HepG2 (cell line): Measurements from ENCODE around the gene MADD. TPM values are rescaled to one million over a fixed set of nuclear protein-coding genes. Genes with fewer than 3 reads are reported as not detected.

Experiments
- ATAC-seq: fragments of 200-7000 bp; cut with Tn5 transposase; 3 replicates; pipeline ENCODE4 v1.9.1; 2020; ENCODE audit warnings: mild to moderate bottlenecking, moderate library complexity
- BruUV-seq: library from RNA; stranded (reverse); fragments of 400-500 nt; replicated peaks from 2 replicates; lab custom pipeline; 2021; lab: Mats Ljungman, UMichigan
- CTCF ChIA-PET: fragments of 300-600 bp; formaldehyde crosslinking; extraction: SDS; loops from one replicate; lab custom pipeline; 2021; ENCODE audit warnings: low total read pairs, inconsistent platforms, low intra/inter-chr PET ratio; lab: Yijun Ruan, JAX
- POLR2A ChIA-PET: fragments of 350-600 bp; sonication (Branson Sonifier 250); formaldehyde crosslinking; loops from one replicate; lab custom pipeline; 2020; ENCODE audit warnings: antibody characterized with exemption, inconsistent platforms; lab: Yijun Ruan, JAX
- DNase-seq: peaks from one replicate; pipeline ENCODE4 v3.0.0-alpha.2; 2015; ENCODE audit warnings: low spot score
- FAIRE-seq: peaks from 3 replicates; lab custom pipeline; 2011; peaks lifted over from hg19 to GRCh38; lab: Jason Lieb, UNC
- H2AFZ ChIP-seq: one replicate; pipeline ENCODE4 v1.6.1; 2011; ENCODE audit warnings: low read length, inconsistent platforms
- H3K27ac ChIP-seq: fragments of 300-600 bp; 3 replicates; pipeline ENCODE4 v1.8.0; 2011; ENCODE audit warnings: mixed run types, mild to moderate bottlenecking, mixed read lengths, low read length, inconsistent platforms; ENCODE audit not compliant: insufficient read depth; ENCODE audit errors: extremely low read length
- H3K27me3 ChIP-seq, 2 experiments: fragments of 200-600 bp in 1 of 2; 2 replicates in 1 of 2; 3 replicates in 1 of 2; pipeline versions ENCODE4 v1.6.0 to v1.8.0; 2011; ENCODE audit warnings: low read length in 2 of 2, mild to moderate bottlenecking in 2 of 2, moderate library complexity in 2 of 2, inconsistent platforms in 1 of 2; ENCODE audit not compliant: insufficient read depth in 2 of 2, control insufficient read depth in 1 of 2
- H3K36me3 ChIP-seq, 2 experiments: fragments of 200-600 bp in 1 of 2; replicated peaks in 1 of 2; 2 replicates in 1 of 2; 3 replicates in 1 of 2; pipeline versions ENCODE4 v1.5.1 to v1.8.0; 2011; ENCODE audit warnings: low read length in 2 of 2, inconsistent platforms in 1 of 2; ENCODE audit not compliant: insufficient read depth in 2 of 2, control insufficient read depth in 1 of 2
- H3K4me1 ChIP-seq: 2 replicates; pipeline ENCODE4 v1.5.1; 2012; ENCODE audit warnings: low read length, inconsistent platforms; ENCODE audit not compliant: insufficient read depth
- H3K4me2 ChIP-seq: 2 replicates; pipeline ENCODE4 v1.6.0; 2011; ENCODE audit warnings: low read depth, low read length, inconsistent platforms
- H3K4me3 ChIP-seq, 3 experiments: fragments of 200-600 bp in 1 of 3; sonication (generic), shearing (Covaris generic) in 1 of 3; replicated peaks in 1 of 3; 2 replicates each; pipeline ENCODE4 v1.5.1; 2011 to 2016; ENCODE audit warnings: low read length in 3 of 3, inconsistent platforms in 2 of 3, low read depth in 2 of 3, mild to moderate bottlenecking in 2 of 3, control low read depth in 1 of 3, mixed read lengths in 1 of 3; ENCODE audit not compliant: insufficient read depth in 1 of 3
- H3K79me2 ChIP-seq: one replicate; pipeline ENCODE4 v1.6.1; 2011; ENCODE audit warnings: low read length, inconsistent platforms; ENCODE audit not compliant: insufficient read depth
- H3K9ac ChIP-seq: 2 replicates; pipeline ENCODE4 v1.6.0; 2011; ENCODE audit warnings: mild to moderate bottlenecking, low read depth, low read length, inconsistent platforms; ENCODE audit not compliant: insufficient read depth
- H3K9me3 ChIP-seq: 2 replicates; pipeline ENCODE4 v1.5.1; 2012; ENCODE audit warnings: mild to moderate bottlenecking, low read length
- H4K20me1 ChIP-seq: 2 replicates; pipeline ENCODE4 v1.6.0; 2011; ENCODE audit warnings: inconsistent platforms, mild to moderate bottlenecking, low read length, moderate library complexity; ENCODE audit not compliant: insufficient read depth
- ESRRA ChIP-seq: sonication (generic); formaldehyde crosslinking; IDR thresholded peaks from 2 replicates; pipeline ENCODE4 v1.5.1; 2020; ENCODE audit warnings: mild to moderate bottlenecking, low read depth, missing genetic modification reagents
- FOXA3 ChIP-seq: IDR thresholded peaks from 2 replicates; pipeline ENCODE4 v1.6.1; 2016; ENCODE audit warnings: missing genetic modification reagents, missing compliant biosample characterization
- HNF4A ChIP-seq: sonication (generic); formaldehyde crosslinking; IDR thresholded peaks from 2 replicates; pipeline ENCODE4 v1.4.0; 2020; ENCODE audit warnings: missing genetic modification reagents
- HNF4G ChIP-seq, 2 experiments: sonication (generic) in 1 of 2; formaldehyde crosslinking in 1 of 2; IDR thresholded peaks; 2 replicates each; pipeline versions ENCODE4 v1.4.0 to v1.6.1; 2011 to 2020; ENCODE audit warnings: borderline replicate concordance in 2 of 2, low read depth in 2 of 2, mild to moderate bottlenecking in 2 of 2, low read length in 1 of 2, missing genetic modification reagents in 1 of 2, moderate library complexity in 1 of 2
- HOXA3 ChIP-seq: sonication (generic); formaldehyde crosslinking; IDR thresholded peaks from 2 replicates; pipeline ENCODE4 v1.5.0; 2020; ENCODE audit warnings: missing genetic modification reagents
- NAIF1 ChIP-seq: sonication (generic); formaldehyde crosslinking; IDR thresholded peaks from 2 replicates; pipeline ENCODE4 v1.5.0; 2020; ENCODE audit warnings: mild to moderate bottlenecking, missing genetic modification reagents, borderline replicate concordance
- NONO ChIP-seq, 2 experiments: fragments of 450-650 bp in 1 of 2; sonication (generic) in 1 of 2; formaldehyde crosslinking in 1 of 2; IDR thresholded peaks in 1 of 2; conservative IDR thresholded peaks in 1 of 2; 2 replicates each; pipeline versions ENCODE4 v1.6.1 to v1.8.0; 2017 to 2022; ENCODE audit warnings: mild to moderate bottlenecking in 1 of 2, missing genetic modification reagents in 1 of 2, moderate library complexity in 1 of 2
- TEAD3 ChIP-seq: optimal IDR thresholded peaks from 2 replicates; pipeline ENCODE3; 2016; ENCODE audit warnings: borderline replicate concordance
- TSC22D2 ChIP-seq: sonication (generic); formaldehyde crosslinking; IDR thresholded peaks from 2 replicates; pipeline ENCODE4 v1.5.1; 2020; ENCODE audit warnings: missing genetic modification reagents, mild to moderate bottlenecking, borderline replicate concordance
- ZBTB38 ChIP-seq: sonication (generic); formaldehyde crosslinking; IDR thresholded peaks from 2 replicates; pipeline ENCODE4 v1.5.1; 2020; ENCODE audit warnings: mild to moderate bottlenecking, missing genetic modification reagents
- ZNF138 ChIP-seq: sonication (generic); formaldehyde crosslinking; IDR thresholded peaks from 2 replicates; pipeline ENCODE4 v1.5.0; 2020; ENCODE audit warnings: mild to moderate bottlenecking, low read depth, missing genetic modification reagents
- ZNF441 ChIP-seq: sonication (generic); formaldehyde crosslinking; IDR thresholded peaks from 2 replicates; pipeline ENCODE4 v1.7.0; 2021; ENCODE audit warnings: missing genetic modification reagents, borderline replicate concordance
- ZNF484 ChIP-seq: sonication (generic); formaldehyde crosslinking; IDR thresholded peaks from 2 replicates; pipeline ENCODE4 v1.5.1; 2020; ENCODE audit warnings: mild to moderate bottlenecking, low read depth, missing genetic modification reagents, borderline replicate concordance
- ZNF713 ChIP-seq: sonication (generic); formaldehyde crosslinking; IDR thresholded peaks from 2 replicates; pipeline ENCODE4 v1.4.0; 2020; ENCODE audit warnings: mild to moderate bottlenecking, missing genetic modification reagents
- WGBS: methylation state at CpG from one replicate; pipeline ENCODE4 v1.1.6; 2017; ENCODE audit warnings: low lambda C conversion rate; 5-methylcytosine and 5-hydroxymethylcytosine counted together
- in situ Hi-C: cut with HindIII; loops from 2 replicates; pipeline ENCODE4 v1.10.0; 2017; ENCODE audit warnings: low pct_unique_long_range_greater_than_20kb; ENCODE audit not compliant: extremely low pct_ligation_motif_present
- intact Hi-C: fragments of 100-400 bp; cut with micrococcal nuclease; formaldehyde crosslinking; loops from one replicate; pipeline ENCODE4 v1.10.0; 2022; ENCODE audit not compliant: unreplicated experiment
- polyA plus RNA-seq, 8 experiments: library from polyadenylated mRNA; depleted of rRNA in 3 of 8; stranded (reverse) in 7 of 8; unstranded in 1 of 8; fragments of >200 nt; fragmentation: Illumina TruSeq in 4 of 8; extraction: Trizol in 4 of 8; gene quantifications; 2 replicates each; pipeline versions ENCODE4 v1.2.1 to v1.2.3, GENCODE V29; 2011 to 2016; ENCODE audit warnings: low read depth in 4 of 8, missing spikeins in 1 of 8, mixed read lengths in 1 of 8; ENCODE audit not compliant: insufficient read depth in 1 of 8
- total RNA-seq, 5 experiments: library from RNA; depleted of rRNA; stranded (reverse); fragments of >200 nt; fragmentation: Illumina TruSeq; extraction: Trizol; gene quantifications; 2 replicates each; pipeline ENCODE4 v1.2.3, GENCODE V29; 2016; ENCODE audit warnings: low read depth in 1 of 5
- TF ChIP-seq, protein P1 (sequence below): sonication (generic); formaldehyde crosslinking; IDR thresholded peaks from 2 replicates; pipeline ENCODE4 v1.5.1; 2020; ENCODE audit warnings: mild to moderate bottlenecking, missing genetic modification reagents, moderate library complexity
- TF ChIP-seq, protein P2 (sequence below): sonication (generic); formaldehyde crosslinking; IDR thresholded peaks from 2 replicates; pipeline ENCODE4 v1.5.0; 2020; ENCODE audit warnings: mild to moderate bottlenecking, missing genetic modification reagents, borderline replicate concordance

MADD gene
- total and polyA plus RNA-seq, 2 of the 13 experiments (the other 11 are each of a cell fraction or from before 2014, with no cell fraction given) = 18.0 to 29.2 TPM

DNA sequence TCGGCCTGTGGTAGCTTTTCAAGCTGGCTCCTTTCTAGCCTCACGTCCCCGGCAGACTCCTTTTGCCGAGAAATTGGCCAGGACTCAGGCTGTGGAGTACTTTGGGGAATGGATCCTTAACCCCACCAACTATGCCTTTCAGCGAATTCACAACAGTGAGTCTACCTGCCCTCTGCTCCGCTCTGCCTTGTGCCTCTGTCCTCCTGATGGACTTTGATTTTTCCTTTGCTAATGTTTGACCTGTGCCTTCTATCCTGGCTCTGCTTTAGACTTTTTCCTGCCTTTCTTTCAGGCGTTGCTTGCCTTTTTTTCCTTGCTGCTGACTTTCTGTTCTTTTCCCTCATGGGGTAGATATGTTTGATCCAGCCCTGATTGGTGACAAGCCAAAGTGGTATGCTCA is 12.5 kb downstream of the MADD start:
- ChIA-PET POLR2A (no interaction called here), CTCF (no interaction called here)
- Histone ChIP-seq H3K27me3 (no peaks in the 10 kb centered on the region), H3K36me3 (peaks cover 44 to 73% of the 10 kb centered on the region in 2 experiments), H3K4me1 (peaks cover 9% of the 10 kb centered on the region), H2AFZ (no peak overlapping the region), H4K20me1 (no peaks in the 10 kb centered on the region), H3K27ac (peak overlapping the region; percentile 51), H3K79me2 (no peaks in the 10 kb centered on the region), H3K4me3 (no peak overlapping the region), H3K9ac (no peak overlapping the region), H3K9me3 (no peaks in the 10 kb centered on the region), H3K4me2 (peak overlapping the region; percentile 47; the same call in 1 of the 2 replicates)
- FAIRE-seq (peak; percentile 42), DNase-seq (no peak), ATAC-seq (peak; percentile 93)
- intact Hi-C loops (no loop called here), in situ Hi-C loops (no loop called here)
- no TSS peak for BruUV-seq
- 71% methylated on average over 7 of the region's 7 CpGs for WGBS
- TF ChIP-seq HOXA3 (CRISPR knock-in tag) (peak; percentile 30; the same call in 1 of the 2 replicates), ZBTB38 (CRISPR knock-in tag) (peak; percentile 98), NONO (IDR thresholded peaks at IDR 0.05) (no peak), NONO (CRISPR knock-in tag; conservative IDR thresholded peaks at IDR 0.05) (peak; percentile 39; the same call in 1 of the 2 replicates), HNF4G (IDR thresholded peaks at IDR 0.05; ENCODE audit: borderline replicate concordance, low read depth, low read length) (peak; percentile 47; the same call in 1 of the 2 replicates), HNF4G (CRISPR knock-in tag; IDR thresholded peaks at IDR 0.05; ENCODE audit: borderline replicate concordance, low read depth) (no peak), ZNF713 (no peak), TSC22D2 (CRISPR knock-in tag) (no peak), TEAD3 (CRISPR knock-in tag) (peak; percentile 52), FOXA3 (CRISPR knock-in tag) (no peak), HNF4A (peak; percentile 69), NAIF1 (CRISPR knock-in tag) (no peak), ZNF484 (CRISPR knock-in tag) (peak; percentile 96; the same call in 1 of the 2 replicates), ZNF138 (CRISPR knock-in tag) (no peak), ZNF441 (0 out of 2 replicates have a peak, but pooled peaks have one; percentile 32), ESRRA (CRISPR knock-in tag) (0 out of 2 replicates have a peak, but pooled peaks have one; percentile 54)
- TF ChIP-seq, protein P1, sequence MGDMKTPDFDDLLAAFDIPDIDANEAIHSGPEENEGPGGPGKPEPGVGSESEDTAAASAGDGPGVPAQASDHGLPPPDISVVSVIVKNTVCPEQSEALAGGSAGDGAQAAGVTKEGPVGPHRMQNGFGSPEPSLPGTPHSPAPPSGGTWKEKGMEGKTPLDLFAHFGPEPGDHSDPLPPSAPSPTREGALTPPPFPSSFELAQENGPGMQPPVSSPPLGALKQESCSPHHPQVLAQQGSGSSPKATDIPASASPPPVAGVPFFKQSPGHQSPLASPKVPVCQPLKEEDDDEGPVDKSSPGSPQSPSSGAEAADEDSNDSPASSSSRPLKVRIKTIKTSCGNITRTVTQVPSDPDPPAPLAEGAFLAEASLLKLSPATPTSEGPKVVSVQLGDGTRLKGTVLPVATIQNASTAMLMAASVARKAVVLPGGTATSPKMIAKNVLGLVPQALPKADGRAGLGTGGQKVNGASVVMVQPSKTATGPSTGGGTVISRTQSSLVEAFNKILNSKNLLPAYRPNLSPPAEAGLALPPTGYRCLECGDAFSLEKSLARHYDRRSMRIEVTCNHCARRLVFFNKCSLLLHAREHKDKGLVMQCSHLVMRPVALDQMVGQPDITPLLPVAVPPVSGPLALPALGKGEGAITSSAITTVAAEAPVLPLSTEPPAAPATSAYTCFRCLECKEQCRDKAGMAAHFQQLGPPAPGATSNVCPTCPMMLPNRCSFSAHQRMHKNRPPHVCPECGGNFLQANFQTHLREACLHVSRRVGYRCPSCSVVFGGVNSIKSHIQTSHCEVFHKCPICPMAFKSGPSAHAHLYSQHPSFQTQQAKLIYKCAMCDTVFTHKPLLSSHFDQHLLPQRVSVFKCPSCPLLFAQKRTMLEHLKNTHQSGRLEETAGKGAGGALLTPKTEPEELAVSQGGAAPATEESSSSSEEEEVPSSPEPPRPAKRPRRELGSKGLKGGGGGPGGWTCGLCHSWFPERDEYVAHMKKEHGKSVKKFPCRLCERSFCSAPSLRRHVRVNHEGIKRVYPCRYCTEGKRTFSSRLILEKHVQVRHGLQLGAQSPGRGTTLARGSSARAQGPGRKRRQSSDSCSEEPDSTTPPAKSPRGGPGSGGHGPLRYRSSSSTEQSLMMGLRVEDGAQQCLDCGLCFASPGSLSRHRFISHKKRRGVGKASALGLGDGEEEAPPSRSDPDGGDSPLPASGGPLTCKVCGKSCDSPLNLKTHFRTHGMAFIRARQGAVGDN (CRISPR knock-in tag) = 0 out of 2 replicates have a peak, but pooled peaks have one; percentile 23
- TF ChIP-seq, protein P2, sequence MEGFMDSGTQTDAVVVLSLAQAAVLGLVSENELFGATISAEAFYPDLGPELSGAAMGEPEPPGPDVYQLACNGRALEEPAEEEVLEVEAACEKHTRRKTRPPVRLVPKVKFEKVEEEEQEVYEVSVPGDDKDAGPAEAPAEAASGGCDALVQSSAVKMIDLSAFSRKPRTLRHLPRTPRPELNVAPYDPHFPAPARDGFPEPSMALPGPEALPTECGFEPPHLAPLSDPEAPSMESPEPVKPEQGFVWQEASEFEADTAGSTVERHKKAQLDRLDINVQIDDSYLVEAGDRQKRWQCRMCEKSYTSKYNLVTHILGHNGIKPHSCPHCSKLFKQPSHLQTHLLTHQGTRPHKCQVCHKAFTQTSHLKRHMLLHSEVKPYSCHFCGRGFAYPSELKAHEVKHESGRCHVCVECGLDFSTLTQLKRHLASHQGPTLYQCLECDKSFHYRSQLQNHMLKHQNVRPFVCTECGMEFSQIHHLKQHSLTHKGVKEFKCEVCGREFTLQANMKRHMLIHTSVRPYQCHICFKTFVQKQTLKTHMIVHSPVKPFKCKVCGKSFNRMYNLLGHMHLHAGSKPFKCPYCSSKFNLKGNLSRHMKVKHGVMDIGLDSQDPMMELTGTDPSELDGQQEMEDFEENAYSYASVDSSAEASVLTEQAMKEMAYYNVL = peak; percentile 23; the same call in 1 of the 2 replicates
